HG03045 (cell line): ENCODE results near the gene CHCHD1.
"Not testable (repeated sequence)": the region's sequence is repeated elsewhere in the genome, so short reads cannot be mapped to it uniquely, and the experiment has no call there.

Experiments
- ATAC-seq: cut with Tn5 transposase; IDR thresholded peaks from one replicate; pipeline ENCODE4 v1.9.1; 2021; ENCODE audit warnings: mild to moderate bottlenecking, moderate library complexity; ENCODE audit not compliant: unreplicated experiment

The CHCHD1 gene

DNA sequence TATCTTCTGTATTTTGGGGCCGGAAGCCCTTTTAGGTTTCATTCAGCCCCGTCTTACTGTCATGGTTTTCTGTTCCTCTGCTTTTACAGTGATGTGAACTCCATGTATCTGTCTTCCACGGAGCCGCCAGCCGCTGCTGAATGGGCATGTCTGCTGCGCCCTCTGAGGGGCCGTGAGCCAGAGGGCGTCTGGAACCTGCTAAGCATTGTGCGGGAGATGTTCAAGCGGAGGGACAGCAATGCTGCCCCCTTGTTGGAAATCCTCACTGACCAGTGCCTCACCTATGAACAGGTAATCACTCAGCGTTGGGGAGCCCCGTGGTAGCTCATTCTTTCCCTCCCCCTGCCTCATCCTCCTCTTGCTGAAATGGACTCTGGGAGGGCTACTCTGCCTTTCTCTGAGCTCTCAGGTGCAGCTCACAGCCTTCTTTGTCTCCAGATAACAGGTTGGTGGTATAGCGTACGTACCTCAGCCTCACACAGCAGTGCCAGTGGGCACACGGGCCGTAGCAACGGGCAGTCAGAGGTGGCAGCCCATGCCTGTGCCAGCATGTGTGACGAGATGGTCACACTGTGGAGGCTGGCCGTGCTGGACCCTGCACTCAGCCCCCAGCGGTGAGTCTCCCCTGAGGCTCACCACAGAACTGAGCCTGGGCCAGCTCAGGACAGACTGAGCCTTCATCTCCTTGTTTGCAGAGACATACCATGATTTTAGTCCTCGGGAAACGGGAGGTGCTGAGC is 9.2 kb downstream of the CHCHD1 start:
- ATAC-seq, result no peak

DNA sequence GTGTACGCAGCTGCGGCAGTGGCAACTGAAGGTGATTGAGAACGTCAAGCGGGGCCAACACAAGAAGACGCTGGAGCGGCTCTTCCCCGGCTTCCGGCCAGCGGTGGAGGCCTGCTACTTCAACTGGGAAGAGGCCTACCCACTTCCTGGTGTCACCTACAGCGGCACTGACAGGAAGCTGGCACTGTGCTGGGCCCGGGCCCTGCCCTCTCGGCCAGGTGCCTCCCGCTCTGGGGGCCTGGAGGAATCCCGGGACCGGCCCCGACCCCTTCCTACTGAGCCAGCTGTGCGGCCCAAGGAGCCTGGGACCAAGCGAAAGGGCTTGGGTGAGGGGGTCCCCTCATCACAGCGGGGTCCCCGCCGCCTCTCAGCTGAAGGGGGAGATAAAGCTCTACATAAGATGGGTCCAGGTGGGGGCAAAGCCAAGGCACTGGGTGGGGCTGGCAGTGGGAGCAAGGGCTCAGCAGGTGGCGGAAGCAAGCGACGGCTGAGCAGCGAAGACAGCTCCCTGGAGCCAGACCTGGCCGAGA is 10.1 kb downstream of the CHCHD1 start:
- no peak for ATAC-seq

DNA sequence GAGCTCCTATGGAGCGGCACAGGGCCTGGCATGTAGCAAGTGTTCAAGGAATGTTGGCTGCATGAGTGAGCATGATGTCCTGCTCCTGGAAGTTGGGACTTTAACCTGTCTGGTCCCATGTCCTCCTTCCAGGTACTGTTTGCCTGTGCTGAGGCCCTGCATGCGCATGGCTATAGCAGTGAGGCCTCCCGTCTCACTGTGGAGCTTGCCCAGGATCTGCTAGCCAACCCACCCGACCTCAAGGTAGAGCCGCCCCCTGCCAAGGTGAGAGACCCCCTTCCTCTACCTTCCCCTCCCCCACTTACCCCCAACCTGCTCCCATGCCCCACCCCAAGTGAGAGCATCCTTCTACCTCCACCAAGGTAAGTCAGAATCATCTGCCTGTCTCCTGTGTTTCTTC is 11.6 kb downstream of the CHCHD1 start:
- ATAC-seq, result no peak

DNA sequence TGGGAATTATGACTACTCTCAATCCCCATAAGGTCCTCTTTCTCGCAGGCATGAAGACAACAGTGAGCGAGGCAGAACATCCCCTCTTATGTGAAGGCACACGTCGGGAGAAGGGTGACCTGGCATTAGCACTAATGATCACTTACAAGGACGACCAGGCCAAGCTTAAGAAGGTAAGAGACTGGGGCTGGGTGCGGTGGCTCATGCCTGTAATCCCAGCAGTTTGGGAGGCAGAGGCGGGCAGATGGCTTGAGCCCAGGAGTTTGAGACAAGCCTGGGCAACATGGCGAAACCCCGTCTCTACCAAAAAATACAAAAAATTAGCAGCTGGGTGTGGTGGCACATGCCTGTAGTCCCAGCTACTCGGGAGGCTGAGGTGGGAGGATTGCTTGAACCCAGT is 13.6 kb downstream of the CHCHD1 start:
- not testable (repeated sequence) for ATAC-seq

DNA sequence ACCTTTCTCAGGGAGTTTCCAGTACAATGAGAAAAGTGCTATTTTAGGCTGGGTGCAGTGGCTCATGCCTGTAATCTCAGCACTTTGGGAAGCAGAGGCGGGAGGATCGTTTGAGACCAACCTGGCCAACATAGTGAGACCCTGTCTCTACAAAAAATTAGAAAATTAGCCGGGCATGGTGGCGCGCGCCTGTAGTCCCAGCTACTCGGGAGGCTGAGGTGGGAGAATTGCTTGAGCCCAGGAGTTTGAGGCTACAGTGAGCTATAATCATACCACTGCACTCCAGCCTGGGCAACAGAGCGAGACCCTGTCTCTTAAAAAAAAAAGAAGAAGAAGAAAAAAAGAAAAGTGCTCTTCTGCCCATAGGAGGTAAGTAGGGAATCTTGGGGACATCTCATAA is 14.2 kb downstream of the CHCHD1 start:
- not testable (repeated sequence) for ATAC-seq

DNA sequence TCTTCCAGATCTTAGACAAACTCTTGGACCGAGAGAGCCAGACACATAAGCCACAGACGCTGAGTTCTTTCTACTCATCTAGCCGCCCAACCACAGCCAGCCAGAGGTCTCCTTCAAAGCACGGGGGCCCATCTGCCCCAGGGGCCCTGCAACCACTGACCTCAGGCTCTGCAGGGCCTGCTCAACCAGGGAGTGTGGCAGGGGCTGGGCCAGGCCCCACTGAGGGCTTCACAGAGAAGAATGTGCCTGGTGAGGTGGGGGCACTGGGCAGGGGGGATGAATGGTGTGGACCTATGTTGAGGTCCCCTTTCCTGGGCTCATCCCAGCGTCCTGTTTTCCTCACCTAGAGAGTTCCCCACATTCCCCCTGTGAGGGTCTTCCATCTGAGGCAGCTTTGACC is 14.9 kb downstream of the CHCHD1 start:
- ATAC-seq, result no peak

DNA sequence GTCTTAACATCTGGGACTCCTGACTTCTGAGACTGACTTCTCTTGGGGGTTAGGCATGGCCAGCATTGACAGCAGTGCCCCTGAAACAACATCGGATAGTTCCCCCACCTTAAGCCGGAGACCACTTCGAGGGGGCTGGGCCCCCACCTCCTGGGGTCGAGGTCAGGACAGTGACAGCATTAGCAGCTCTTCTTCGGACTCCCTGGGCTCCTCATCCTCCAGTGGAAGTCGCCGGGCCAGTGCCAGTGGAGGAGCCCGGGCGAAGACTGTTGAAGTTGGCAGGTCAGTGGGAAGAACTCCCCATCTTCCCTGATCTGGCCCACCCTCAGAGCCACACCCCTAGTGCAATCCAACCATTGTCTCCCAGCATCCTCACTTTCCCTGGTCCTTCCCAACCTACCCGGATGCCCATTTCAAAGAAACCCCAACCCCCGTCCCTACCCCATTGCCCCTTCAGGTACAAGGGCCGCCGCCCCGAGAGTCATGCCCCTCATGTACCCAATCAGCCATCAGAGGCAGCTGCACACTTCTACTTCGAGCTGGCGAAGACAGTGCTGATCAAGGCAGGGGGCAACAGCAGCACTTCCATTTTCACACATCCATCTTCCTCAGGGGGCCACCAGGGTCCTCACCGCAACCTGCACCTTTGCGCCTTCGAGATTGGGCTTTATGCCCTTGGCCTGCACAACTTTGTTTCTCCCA is 15.6 kb downstream of the CHCHD1 start:
- no peak for ATAC-seq

DNA sequence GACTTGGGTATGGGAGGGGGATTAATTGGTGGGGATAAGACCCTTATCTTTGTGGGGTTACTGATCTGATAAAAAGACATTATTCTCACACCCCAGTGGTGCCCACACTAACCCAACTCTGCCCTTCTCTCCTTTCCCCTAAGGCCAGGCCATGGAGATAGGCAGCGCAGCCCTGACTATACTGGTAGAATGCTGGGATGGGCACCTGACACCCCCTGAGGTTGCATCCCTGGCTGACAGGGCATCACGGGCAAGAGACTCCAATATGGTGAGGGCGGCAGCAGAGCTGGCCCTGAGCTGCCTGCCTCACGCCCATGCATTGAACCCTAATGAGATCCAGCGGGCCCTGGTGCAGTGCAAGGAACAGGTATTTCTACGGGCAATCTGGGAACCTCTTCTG is 16.2 kb downstream of the CHCHD1 start:
- no peak for ATAC-seq

DNA sequence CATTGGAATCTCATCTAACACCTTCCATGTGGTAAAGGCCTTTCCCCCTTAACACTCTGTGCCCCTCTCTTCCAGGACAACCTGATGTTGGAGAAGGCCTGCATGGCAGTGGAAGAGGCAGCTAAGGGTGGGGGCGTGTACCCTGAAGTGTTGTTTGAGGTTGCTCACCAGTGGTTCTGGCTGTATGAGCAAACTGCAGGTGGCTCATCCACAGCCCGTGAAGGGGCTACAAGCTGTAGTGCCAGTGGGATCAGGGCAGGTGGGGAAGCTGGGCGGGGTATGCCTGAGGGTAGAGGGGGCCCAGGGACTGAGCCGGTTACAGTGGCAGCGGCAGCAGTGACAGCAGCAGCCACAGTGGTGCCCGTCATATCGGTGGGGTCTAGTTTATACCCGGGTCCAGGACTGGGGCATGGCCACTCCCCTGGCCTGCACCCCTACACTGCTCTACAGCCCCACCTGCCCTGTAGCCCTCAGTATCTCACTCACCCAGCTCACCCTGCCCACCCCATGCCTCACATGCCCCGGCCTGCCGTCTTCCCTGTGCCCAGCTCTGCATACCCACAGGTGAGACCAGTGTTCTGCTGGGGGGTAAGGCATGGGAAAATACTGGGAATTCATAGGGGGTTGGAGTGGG is 17.2 kb downstream of the CHCHD1 start:
- ATAC-seq, result no peak

DNA sequence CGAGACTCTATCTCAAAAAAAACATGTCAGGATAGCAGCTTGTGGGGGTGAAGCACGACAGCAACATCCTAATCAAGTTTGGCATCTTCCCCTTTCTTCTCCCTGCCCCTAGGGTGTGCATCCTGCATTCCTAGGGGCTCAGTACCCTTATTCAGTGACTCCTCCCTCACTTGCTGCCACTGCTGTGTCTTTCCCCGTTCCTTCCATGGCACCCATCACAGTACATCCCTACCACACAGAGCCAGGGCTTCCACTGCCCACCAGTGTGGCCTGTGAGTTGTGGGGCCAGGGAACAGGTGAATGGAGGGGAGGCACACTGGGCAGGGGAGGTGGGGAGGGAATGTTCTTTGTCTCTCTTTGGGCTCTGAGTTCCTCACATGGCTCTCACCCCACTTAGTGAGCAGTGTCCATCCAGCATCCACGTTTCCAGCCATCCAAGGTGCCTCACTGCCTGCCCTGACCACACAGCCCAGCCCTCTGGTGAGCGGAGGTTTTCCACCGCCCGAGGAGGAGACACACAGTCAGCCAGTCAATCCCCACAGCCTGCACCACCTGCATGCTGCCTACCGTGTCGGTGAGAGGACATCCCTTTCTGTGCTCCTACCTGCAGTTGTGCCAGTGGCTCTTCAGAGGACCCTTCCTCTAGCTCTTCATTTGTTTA is 18.2 kb downstream of the CHCHD1 start:
- no peak for ATAC-seq

DNA sequence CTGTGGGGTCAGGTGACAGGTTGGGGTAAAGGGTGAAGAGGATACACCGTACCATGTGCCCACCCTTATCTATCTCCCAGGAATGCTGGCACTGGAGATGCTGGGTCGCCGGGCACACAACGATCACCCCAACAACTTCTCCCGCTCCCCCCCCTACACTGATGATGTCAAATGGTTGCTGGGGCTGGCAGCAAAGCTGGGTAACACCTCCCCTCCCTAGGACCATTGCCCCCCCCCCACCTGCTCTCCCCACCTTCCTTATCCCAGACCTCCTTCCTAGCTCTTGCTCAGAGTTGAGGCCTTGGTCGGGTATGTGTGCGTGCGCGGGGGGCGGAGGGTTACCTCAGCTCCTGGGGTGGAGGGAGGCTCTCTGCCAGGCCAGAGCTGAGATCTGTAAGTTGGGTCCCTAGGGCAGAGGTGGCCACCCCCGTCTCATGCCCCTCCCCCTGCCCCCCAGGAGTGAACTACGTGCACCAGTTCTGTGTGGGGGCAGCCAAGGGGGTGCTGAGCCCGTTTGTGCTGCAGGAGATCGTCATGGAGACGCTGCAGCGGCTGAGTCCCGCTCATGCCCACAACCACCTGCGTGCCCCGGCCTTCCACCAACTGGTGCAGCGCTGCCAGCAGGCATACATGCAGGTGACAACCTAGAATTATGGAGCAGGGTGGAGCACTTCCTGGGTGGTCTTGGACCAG is 18.9 kb downstream of the CHCHD1 start:
- no peak for ATAC-seq

DNA sequence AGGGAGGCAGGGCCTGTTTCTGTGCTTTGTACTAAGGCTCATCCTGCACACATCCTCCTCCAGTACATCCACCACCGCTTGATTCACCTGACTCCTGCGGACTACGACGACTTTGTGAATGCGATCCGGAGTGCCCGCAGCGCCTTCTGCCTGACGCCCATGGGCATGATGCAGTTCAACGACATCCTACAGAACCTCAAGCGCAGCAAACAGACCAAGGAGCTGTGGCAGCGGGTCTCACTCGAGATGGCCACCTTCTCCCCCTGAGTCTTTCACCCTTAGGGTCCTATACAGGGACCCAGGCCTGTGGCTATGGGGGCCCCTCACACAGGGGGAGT is 19.4 kb downstream of the CHCHD1 start:
- no peak for ATAC-seq

DNA sequence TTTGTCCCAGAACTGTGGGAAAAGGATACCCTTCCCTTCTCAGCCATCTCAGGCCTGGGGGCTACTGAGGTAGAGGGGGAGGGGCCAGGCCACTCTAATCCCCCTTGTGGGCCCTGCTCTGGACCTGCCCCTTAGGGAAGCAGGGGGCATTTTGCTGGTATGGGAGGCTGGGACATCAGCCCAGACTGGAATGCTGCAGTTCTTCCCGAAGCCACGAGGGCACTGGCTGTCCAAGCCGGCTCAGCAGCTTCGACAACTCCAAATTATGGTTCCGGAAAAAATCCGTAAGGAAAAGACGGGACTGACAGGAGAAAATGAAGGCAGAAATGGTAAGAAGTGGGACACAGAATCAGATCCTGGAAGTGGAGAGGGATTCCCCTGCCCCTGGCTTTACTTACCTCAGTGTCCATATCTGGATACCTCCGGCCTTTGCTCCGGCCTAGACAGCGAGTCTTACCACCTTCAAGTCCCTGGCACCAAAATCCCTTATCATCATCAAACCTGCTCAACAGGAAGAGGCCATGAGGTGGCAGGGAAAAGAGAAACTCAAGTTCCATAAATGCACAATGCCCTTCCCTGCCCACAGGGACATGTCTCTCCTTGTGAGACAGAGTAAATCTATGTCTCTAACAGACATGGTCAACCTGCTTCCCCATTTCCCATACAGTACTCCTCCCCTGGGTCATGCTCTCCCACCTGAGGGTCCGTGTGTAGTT is 20.6 kb downstream of the CHCHD1 start:
- ATAC-seq, result no peak

DNA sequence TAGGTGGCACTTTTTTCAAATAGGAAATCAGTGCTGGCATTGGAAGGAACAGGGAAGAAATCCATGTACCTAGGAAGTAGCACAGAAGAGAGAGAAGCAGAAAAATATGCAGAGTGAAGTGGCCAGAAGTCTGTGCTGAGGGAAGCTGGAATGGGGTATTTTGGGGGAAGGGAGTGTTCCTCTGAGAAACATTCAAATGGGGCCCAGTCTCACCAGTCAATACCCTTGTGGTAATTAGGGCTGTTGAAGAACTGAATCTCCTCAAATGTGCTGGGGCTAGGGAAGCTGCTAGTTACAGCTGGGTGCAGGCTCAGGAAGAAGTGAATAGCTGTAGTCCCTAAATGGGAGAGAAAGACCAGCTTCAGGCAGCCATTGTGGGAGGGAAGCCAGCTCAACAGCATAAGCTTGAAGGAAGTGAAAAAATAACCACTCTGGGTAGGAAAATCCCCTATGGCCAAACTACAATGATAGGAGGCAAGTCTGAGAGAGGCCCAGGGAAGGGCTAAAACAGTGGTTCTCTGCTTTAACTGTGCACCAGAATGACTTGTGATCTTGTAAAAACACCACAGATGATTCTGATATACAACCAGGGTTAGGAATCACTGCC is 21.9 kb downstream of the CHCHD1 start:
- ATAC-seq, result peak; percentile 62

DNA sequence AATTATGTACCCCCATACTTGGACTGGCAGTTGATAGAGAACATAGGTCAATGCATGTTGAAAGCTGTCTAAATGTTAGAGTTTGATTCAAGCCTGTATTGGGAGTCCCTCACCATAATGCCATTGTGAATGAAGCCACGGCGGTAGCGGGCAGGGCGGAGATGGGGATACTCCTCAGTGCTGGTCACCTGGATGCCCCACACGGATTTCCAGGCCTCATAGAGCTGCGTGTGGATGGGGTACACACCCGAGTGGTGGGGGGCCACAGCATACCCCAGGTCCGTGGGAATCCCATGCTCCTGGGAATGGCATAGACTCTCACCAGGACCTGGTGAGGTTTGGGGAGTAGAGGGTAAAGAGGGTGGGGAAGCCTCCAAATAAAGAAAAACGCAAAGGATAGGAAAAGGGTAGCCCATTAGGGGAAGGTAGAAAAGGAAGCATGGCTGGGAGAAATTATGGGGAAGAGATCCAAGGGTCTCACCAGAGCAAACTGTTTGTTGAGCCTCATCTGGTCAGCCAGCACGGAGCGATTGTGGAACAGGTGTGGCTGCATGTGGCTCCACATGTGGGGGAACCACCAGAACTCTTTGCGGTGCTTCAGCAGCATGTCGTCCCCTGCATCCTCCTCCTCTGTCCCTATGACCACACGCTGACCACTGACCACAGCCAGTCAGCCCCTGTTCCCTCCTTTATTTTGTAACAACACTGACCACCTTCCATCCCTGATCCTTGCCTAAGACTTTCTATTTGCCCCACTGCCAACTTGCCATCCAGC is 24.5 kb downstream of the CHCHD1 start:
- ATAC-seq, result no peak

DNA sequence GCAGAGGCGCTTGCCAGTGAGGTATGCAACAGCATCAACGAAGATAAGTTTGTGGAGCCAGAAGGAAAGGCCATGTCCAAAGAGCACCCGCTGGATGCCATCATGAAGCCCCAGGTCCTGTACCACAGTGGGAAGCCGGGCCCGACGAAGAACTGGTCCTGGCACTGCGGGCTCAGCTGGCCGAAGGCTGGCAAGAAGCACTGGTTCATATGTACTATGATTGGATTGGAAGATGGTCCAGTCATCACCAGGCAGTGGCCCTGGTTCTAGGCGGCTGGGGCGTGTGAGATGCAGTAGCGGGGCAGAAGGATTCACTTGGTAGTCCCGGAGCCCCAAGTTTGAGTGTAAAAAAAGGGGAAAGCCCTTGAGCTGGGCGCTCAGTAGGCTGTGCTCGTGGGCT is 25.6 kb downstream of the CHCHD1 start:
- ATAC-seq, result no peak

DNA sequence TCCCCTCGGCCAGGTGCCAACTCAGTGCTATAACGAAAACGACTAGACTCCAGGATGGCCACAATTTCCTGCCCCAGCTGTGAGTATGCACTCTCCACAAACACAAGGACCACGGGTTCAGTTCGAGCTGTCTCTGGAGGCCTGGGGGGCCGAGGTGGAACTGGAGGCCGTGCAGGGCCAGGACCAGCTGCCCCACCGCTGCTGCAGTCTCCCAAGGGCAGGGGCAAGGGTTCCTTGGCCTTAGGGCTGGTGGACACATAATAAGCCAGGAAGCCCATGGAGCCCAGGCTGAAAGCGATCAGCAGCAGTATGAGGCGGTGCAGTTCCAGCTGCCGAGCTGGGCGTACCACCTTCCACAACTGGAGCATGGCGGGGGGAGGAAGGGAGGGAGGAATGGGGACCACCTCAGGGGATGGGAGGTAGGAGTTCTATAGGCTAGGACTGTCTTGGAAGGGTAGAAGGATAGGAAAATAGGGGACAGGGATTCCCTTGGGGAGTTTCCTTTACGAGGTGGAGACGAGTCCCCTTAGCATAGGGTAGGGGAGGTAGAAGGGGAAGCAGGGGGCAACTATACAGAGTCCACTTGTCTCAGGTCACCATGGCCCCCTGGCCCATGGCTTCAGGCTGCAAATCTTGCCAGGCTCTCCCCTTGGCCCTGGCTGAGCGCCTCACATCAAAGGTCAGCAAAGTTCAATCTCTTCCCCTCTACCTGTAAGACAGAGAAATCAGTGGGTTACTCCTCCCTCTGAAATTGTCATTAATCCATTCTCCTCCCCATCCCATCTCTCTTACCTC is 26.4 kb downstream of the CHCHD1 start:
- ATAC-seq, result no peak

DNA sequence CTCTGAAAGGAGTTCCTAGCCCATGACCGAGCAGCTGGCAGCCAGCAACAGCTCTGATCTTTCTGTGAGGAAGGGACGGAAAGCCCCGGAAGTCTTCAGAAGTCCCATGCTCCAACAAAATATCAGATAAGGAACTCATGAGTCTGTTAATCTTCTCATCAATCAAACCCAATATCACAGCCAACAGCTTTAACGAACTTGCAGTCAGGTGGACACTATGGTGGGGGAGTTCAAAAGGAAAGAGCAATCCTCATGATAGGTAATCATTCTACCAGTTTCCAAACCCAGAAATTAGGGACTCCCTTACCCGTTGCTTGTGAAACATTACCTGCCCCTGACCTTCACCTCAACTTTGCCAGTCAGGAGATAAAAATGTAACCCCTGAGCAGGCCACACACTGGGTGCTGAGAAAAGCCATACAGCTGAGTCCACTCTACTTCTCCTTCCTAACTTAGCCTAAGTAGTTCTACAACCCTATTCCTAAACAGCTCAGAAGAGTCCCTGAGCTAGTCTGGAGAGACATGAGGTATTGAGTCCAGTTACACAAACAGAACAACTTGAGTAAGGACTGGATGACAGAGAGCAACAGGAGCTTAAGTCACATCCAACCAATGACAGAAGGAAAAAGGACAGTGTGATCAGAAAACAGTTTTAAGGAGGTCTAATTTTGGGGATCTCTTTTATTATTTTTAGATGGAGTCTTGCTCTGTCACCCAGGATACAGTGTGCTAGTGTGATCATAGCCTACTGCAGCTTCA is 27.4 kb downstream of the CHCHD1 start:
- no peak for ATAC-seq
